ENCODE measurements around the gene CTRL. TPM values are rescaled to one million over a fixed set of nuclear protein-coding genes. Genes with fewer than 3 reads are reported as not detected.

Gene CTRL
- polyA plus RNA-seq, 3 donors, result 0.69 to 17.4 (median 1.6) TPM

- 100% methylated on average over 4 of the region's 14 CpGs for WGBS (ENCODE audit: insufficient coverage)
- H3K4me3 ChIP-seq (replicated peaks in 1 of 3; ENCODE audit: low read depth in 2 of 3, low read length in 3 of 3), result no peak overlapping the region
- H3K4me1 ChIP-seq (ENCODE audit: control insufficient read depth in 1 of 2, insufficient read depth in 2 of 2, low read length in 2 of 2), result peaks cover 5 to 12% of the 10 kb centered on the region in 2 donors
- H3K4me1 Mint-ChIP-seq, result peaks cover 12% of the 10 kb centered on the region
- H3K4me2 ChIP-seq (replicated peaks; ENCODE audit: extremely low read depth, low read length, poor library complexity, severe bottlenecking), result no peak overlapping the region
- peaks cover 48 to 81% of the 10 kb centered on the region in 2 donors for H3K36me3 Mint-ChIP-seq
- peaks cover 0 to 2% (median 0%) of the 10 kb centered on the region in 3 donors for H3K27me3 Mint-ChIP-seq (ENCODE audit: low read depth in 3 of 3)
- H2AFZ ChIP-seq (ENCODE audit: insufficient read depth, low read depth, low read length, poor library complexity, severe bottlenecking), result no peak overlapping the region
- no peak overlapping the region for H3K9ac ChIP-seq (ENCODE audit: insufficient read depth, low read length, poor library complexity, severe bottlenecking)
- no peak for DNase-seq
- no peak overlapping the region for H3K27ac ChIP-seq (ENCODE audit: low read depth in 1 of 2, low read length in 2 of 2)
- H3K27me3 ChIP-seq (ENCODE audit: control insufficient read depth in 2 of 2, insufficient read depth in 2 of 2, low read length in 2 of 2), result no peaks in the 10 kb centered on the region
- no peak for TF ChIP-seq CTCF (IDR thresholded peaks at IDR 0.05)
- no peak overlapping the region for H3K27ac Mint-ChIP-seq
- H3K9me3 Mint-ChIP-seq, result peaks cover 0 to under 1% (median 0%) of the 10 kb centered on the region in 7 donors
- peaks cover 94% of the 10 kb centered on the region for H4K20me1 ChIP-seq (ENCODE audit: insufficient read depth, low read length)
- peaks cover 13% of the 10 kb centered on the region for H3K79me2 ChIP-seq (ENCODE audit: insufficient read depth, low read length)
- H3K4me3 Mint-ChIP-seq, result no peak overlapping the region
- no peaks in the 10 kb centered on the region for H3K9me3 ChIP-seq (replicated peaks in 1 of 2; ENCODE audit: control insufficient read depth in 1 of 2, insufficient read depth in 1 of 2, low read length in 2 of 2)
- H3K36me3 ChIP-seq (replicated peaks in 1 of 2; ENCODE audit: control insufficient read depth in 1 of 2, insufficient read depth in 2 of 2, low read length in 2 of 2), result peaks cover 63 to 92% of the 10 kb centered on the region in 2 donors
- intact Hi-C loops (cut with micrococcal nuclease), result loop anchor here (5.0 to 10.0 kb wide), 3 partner anchors 33 to 115 kb away; partner anchors contain the start of gene EDC4 (in 1 of the 2)
Observed at GRCh38 chr16:67930191-67930590, 1.5 kb downstream of the CTRL start.

GRCh38 chr16:67928561-67929364 is 2.9 kb downstream of the CTRL start:
- peak overlapping the region in 3 of 7 donors; percentile 7 to 23 (median 20) for H3K27ac Mint-ChIP-seq
- Histone ChIP-seq H3K27ac (ENCODE audit: low read depth in 1 of 2, low read length in 2 of 2) (no peak overlapping the region), H3K9me3 (replicated peaks in 1 of 2; ENCODE audit: control insufficient read depth in 1 of 2, insufficient read depth in 1 of 2, low read length in 2 of 2) (no peaks in the 10 kb centered on the region), H3K9ac (ENCODE audit: insufficient read depth, low read length, poor library complexity, severe bottlenecking) (no peak overlapping the region), H4K20me1 (ENCODE audit: insufficient read depth, low read length) (peaks cover 92% of the 10 kb centered on the region), H3K27me3 (ENCODE audit: control insufficient read depth in 2 of 2, insufficient read depth in 2 of 2, low read length in 2 of 2) (no peaks in the 10 kb centered on the region), H3K4me1 (ENCODE audit: control insufficient read depth in 1 of 2, insufficient read depth in 2 of 2, low read length in 2 of 2) (no peaks in the 10 kb centered on the region), H3K79me2 (ENCODE audit: insufficient read depth, low read length) (peaks cover 3% of the 10 kb centered on the region), H2AFZ (ENCODE audit: insufficient read depth, low read depth, low read length, poor library complexity, severe bottlenecking) (no peak overlapping the region), H3K4me2 (replicated peaks; ENCODE audit: extremely low read depth, low read length, poor library complexity, severe bottlenecking) (no peak overlapping the region), H3K4me3 (replicated peaks in 1 of 3; ENCODE audit: low read depth in 2 of 3, low read length in 3 of 3) (no peak overlapping the region), H3K36me3 (replicated peaks in 1 of 2; ENCODE audit: control insufficient read depth in 1 of 2, insufficient read depth in 2 of 2, low read length in 2 of 2) (peaks cover 54 to 87% of the 10 kb centered on the region in 2 donors)
- peak; percentile 30 to 51 (median 36) for DNase-seq
- peaks cover 0 to 2% (median 0%) of the 10 kb centered on the region in 3 donors for H3K27me3 Mint-ChIP-seq (ENCODE audit: low read depth in 3 of 3)
- WGBS (ENCODE audit: insufficient coverage), result 68% methylated on average over 6 of the region's 16 CpGs
- H3K9me3 Mint-ChIP-seq, result no peaks in the 10 kb centered on the region
- H3K4me1 Mint-ChIP-seq, result no peaks in the 10 kb centered on the region
- H3K36me3 Mint-ChIP-seq, result peaks cover 39 to 72% of the 10 kb centered on the region in 2 donors
- no peak overlapping the region for H3K4me3 Mint-ChIP-seq
- peak; percentile 92 for TF ChIP-seq CTCF (IDR thresholded peaks at IDR 0.05)
- intact Hi-C loops (cut with micrococcal nuclease), result loop anchor here (2.0 to 5.0 kb wide), 3 partner anchors 111 to 256 kb away; no protein-coding TSS in a partner anchor

Data from CD14-positive monocyte (primary cell).